Erythroblast (primary cell): ENCODE data around the gene WIPF2.
A peak's percentile ranks its signal among the peaks of the same experiment; 100 is the strongest.

ENCODE experiments used
- DNase-seq, 2 experiments: peaks; one replicate each; lab custom pipeline; 2025; lab: John Stamatoyannopoulos, UW
- GATA1 ChIP-seq: IDR thresholded peaks from 2 replicates; pipeline ENCODE4 v1.6.1; 2011; ENCODE audit warnings: low read depth, mild to moderate bottlenecking, control low read depth, low read length, moderate library complexity
- POLR2A ChIP-seq: IDR thresholded peaks from 2 replicates; pipeline ENCODE4 v1.6.1; 2011; ENCODE audit warnings: mild to moderate bottlenecking, low read length

The WIPF2 gene

GRCh38 chr17:40322358-40323315 lies 103.5 kb downstream of the WIPF2 start:
- TF ChIP-seq GATA1 (no peak), POLR2A (peak; percentile 75)
- DNase-seq, result peak; percentile 81 to 85

- DNase-seq, result peak; percentile 67 to 80
- TF ChIP-seq GATA1, result no peak
- no peak for TF ChIP-seq POLR2A
These were observed 104.6 kb downstream of the WIPF2 start for GRCh38 chr17:40323391-40324381.

- no peak for TF ChIP-seq POLR2A
- no peak for TF ChIP-seq GATA1
- DNase-seq, result no peak
These were observed 106.3 kb downstream of the WIPF2 start for GRCh38 chr17:40325156-40326013.

- no peak for DNase-seq
- TF ChIP-seq POLR2A (no peak), GATA1 (no peak)
These were observed 107.1 kb downstream of the WIPF2 start for GRCh38 chr17:40326014-40326831.

- no peak for TF ChIP-seq GATA1
- TF ChIP-seq POLR2A, result no peak
- DNase-seq, result no peak
These were observed 107.7 kb downstream of the WIPF2 start for GRCh38 chr17:40326832-40327199.

- DNase-seq, result no peak
- no peak for TF ChIP-seq GATA1
- no peak for TF ChIP-seq POLR2A
These were observed 108.2 kb downstream of the WIPF2 start for GRCh38 chr17:40327244-40327729.

- TF ChIP-seq POLR2A (no peak), GATA1 (no peak)
- peak; percentile 26 to 70 for DNase-seq
These were observed 108.8 kb downstream of the WIPF2 start for GRCh38 chr17:40327735-40328385.

- no peak for TF ChIP-seq GATA1
- TF ChIP-seq POLR2A, result no peak
- no peak for DNase-seq
These were observed 109.3 kb downstream of the WIPF2 start for GRCh38 chr17:40328386-40328766.

- DNase-seq, result peak; percentile 50 to 65
- TF ChIP-seq GATA1, result no peak
These were observed 111.0 kb downstream of the WIPF2 start for GRCh38 chr17:40329839-40330794.

- TF ChIP-seq GATA1 (no peak), POLR2A (no peak)
- no peak for DNase-seq
These were observed 111.9 kb downstream of the WIPF2 start for GRCh38 chr17:40330850-40331470.
